CD4-positive, alpha-beta T cell treated with Interferon alpha-2 for 1 hour (primary cell): ENCODE results near the gene ENTPD8.

Experiments
- DNase-seq, 2 donors: peaks; one replicate each; pipeline ENCODE4 v3.0.0-alpha.2; 2020 to 2022

ENTPD8 gene

DNA sequence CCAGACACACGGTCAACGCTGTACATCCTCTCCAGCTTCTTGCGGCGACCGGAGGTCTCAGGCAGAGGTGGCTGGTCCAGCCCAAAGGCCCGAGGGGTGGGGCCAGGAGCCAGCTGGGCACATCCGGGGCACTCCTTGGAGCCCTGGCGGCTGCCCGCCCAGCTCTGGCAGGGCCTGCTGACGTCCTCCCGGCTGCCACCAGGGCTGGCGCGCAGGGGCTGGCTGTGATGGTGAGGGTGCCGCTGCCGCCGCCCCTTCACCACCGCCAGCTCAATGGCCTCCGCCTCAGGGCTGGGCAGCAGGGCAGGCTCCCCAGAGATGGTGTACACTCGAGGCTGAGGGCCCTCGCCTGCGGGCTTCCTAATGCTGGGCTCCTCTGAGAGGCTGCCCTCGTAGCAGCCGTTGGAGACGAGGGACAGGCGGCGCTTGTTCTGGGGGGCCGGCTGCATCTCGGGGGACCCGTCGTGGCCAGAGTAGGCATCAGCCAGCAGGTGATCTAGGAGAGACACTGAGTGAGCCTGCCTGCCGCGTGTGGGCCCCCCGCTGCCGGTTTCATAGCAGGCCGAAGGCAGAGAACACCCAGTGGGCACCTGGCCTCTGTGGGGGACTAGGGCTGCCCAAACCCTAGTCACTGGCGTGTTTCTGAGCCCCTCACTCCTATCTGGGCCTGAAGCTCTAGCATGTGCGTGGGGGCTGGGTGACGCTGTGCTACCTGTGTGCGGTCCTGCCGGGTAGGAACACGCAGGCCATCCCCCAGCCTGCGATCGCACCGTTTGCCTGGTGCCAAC is 16.4 kb upstream of the ENTPD8 start:
- no peak for DNase-seq

GRCh38 chr9:137456864-137457405 is 15.8 kb upstream of the ENTPD8 start:
- no peak for DNase-seq

DNA sequence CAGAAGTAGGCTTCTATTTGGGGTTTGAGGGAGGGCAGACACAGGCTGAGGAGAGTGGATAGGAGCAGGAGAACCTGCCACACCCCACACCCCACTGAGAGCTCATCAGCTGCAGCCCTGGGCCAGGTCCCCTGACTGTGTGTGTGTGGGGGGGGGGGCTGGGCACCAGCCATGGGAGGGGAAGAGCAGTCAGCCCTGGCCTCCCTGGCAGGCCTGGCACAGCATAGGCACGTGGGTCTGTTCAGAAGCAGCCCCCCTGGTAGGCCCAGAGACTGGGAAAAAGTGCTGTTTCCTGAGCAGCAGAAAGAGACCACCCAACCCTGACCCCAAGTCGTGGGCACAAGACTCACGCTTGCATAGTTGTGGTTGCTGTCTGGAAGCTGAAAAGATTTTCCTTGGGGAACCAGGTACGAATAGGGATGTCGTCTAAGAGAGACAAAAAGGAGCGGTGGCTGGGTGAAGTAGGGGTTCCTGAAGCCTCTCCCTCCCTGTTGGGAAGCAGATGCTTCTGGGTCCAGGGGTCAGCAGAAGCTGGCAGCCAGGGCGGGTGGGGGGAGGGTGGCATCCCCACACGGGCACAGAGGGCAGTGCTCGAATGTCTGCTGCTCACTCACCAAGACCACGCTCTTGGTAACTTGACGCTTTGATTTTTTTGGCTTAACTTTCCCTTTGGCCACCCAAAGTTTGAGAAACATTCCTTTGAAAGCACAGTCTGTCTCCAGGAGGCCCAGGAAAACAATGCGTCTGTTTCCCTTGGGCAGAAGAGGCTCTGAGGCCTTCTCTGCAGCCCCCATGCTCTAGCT is 15.1 kb upstream of the ENTPD8 start:
- DNase-seq, result no peak

DNA sequence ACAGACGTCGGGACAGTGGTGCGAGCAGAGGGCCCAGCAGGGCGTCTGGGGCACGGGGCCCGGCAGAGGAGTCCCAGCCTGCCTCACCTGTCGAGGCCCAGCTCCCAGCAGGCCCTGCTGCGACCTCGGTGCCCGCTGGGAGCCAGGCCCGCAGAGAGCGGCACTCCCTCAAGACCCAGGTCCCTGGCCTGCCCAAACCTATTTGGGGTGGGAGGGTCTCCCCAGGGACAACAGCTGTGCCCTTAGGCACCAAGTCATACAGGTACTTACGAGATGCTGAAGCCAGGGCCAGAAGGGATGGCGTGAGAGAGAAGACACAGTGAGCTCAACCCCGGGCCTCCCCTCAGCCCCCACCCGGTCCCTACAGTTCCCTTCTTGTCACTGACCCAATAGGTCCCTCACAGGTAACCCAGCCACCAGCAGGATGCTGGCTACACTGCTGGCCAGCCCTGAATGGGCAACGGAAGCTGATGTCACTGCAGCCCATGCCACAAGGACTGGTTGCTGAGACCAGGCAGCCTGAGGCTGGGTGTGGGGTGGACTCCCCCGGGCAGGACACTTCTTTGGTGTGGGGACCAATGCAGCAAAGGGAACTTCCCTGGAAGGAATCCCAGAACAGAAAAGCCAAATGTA is 14.3 kb upstream of the ENTPD8 start:
- DNase-seq, result no peak

DNA sequence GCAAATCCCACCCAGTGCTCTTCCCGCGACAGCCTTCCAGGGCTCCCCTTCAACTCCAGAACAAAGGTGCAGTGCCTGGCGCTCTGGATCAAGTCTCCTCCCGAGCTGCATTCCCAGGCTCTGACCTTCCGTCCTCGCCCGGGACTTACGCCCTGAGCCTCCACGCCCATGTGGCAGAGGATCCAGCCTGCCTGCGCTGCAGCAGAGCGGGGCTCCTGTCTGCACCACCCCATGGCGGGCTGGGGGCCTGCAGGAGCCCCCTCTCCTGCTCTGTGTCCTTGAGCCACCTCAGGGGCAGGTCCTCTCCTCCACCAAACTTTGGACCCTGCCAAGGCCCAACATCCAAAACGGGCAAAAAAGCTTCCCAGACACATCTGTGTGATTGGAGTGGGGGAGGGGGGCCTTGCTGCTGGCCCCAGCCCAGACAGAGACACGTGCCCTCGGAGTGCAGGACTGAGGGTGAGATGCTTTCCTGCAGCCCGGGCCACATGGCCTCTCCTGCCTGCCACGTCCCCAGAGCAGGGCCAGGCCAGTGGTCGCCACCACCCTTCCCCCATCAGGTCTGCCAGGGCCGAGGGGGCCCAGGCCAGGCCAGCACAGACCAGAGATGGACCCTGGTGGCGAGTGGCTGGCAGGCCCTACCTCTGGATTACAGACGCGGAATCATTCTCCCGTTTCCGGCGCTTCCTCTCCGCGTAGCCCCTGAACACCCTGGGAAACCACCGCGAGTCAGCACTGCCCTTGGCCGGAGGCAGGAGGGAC is 13.6 kb upstream of the ENTPD8 start:
- DNase-seq, result no peak

GRCh38 chr9:137454145-137454596 is 13.0 kb upstream of the ENTPD8 start:
- peak; percentile 46 to 57 for DNase-seq

- DNase-seq, result peak; percentile 66 to 78
Measured at GRCh38 chr9:137453643-137454081, 12.5 kb upstream of the ENTPD8 start.

DNA sequence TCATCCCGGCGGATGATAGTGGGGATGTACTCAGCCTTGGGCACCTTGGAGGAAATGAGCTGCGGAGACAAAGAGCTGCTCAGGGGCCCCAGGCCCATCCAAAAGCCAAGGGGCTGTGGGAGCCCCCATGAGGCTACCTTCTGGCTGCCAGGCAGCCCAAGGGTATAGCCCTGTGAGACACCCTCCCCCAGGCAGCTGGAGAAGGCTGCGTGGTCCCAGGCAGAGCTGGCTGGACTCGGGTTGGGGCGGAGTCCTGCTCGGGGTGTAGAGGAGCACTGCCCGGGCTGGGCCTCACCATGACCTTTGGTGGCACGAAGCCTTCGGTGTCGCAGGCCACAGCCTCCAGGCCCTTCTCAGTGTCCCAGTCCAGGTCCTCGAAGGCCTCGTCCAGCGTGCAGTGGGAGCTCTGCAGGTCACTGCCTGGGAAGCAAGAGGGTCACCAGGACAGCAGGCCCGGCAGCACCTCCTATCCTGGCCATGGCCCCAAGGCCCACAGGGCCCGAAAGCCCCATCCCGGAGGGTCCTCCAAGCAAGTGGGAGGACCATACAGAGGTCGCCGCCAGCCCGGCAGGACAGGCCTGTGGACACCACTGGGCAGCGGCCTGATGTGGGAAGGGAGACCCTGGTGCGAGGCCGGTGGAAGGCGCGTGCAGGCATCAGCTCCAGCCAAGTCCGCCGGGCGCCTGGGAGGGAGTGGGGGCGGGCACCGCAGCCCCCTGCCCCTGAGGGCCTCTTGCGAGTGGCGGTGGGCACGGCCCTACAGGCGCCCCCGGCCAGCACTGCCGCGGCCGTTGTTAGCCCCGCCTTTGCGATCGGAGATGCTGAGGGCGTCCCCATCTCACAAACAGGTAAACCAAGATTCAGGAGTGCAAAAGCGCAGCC is 11.8 kb upstream of the ENTPD8 start:
- DNase-seq, result no peak

- no peak for DNase-seq
Measured at GRCh38 chr9:137452006-137452760, 11.0 kb upstream of the ENTPD8 start.

DNA sequence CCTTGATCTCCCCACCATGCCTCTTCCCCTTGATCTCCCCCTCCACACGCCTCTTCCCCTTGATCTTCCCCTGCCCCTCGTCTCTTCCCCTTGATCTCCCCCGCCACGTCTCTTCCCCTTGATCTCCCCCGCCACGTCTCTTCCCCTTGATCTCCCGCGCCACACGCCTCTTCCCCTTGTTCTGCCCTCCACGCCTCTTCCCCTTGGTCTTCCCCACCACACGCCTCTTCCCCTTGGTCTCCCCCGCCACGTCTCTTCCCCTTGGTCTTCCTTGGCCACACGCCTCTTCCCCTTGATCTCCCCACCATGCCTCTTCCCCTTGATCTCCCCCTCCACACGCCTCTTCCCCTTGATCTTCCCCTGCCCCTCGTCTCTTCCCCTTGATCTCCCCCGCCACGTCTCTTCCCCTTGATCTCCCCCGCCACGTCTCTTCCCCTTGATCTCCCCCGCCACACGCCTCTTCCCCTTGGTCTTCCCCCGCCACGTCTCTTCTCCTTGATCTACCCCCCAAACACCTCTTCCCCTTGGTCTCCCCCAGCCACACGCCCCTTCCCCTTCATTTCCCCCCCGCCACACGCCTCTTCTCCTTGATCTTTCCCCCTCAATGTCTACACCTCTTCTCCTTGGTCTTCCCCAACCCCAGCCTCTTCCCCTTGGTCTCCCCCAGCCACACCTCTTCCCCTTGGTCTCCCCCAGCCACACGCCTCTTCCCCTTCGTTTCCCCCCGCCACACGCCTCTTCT is 10.3 kb upstream of the ENTPD8 start:
- DNase-seq, result peak in 1 of 2 donors; percentile 42

- peak; percentile 58 to 79 for DNase-seq
Measured at GRCh38 chr9:137450539-137451222, 9.5 kb upstream of the ENTPD8 start.

DNA sequence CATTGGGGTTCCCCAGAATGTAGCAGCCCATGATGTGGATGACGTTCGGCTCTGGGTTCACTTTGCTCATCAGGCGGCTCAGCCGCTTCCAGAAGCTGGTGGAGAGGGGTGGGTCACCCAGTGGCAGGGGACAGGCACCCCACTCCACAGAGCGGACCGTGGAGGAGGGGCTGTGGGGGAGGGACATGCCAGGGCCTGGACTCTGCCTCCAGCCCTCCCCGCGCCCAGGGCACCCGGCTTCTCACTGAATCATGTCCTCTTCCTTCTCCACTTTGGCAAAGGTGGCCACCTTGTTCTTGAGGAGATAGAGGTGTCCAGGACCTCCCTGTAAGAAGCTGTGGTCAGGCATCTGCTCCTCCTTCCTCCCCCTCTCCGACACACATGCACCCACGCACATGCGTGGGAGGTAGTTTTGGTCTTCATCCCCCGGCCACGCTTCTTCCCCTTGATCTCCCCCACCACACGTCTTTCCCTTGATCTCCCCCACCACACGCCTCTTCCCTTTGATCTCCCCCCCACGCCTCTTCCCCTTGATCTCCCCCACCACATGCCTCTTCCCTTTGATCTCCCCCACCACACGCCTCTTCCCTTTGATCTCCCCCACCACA is 8.9 kb upstream of the ENTPD8 start:
- DNase-seq, result peak; percentile 45 to 68

- no peak for DNase-seq
Measured at GRCh38 chr9:137449081-137449844, 8.1 kb upstream of the ENTPD8 start.

GRCh38 chr9:137448602-137448962 is 7.4 kb upstream of the ENTPD8 start:
- no peak for DNase-seq

- no peak for DNase-seq
Measured at GRCh38 chr9:137447722-137448601, 6.8 kb upstream of the ENTPD8 start.

DNA sequence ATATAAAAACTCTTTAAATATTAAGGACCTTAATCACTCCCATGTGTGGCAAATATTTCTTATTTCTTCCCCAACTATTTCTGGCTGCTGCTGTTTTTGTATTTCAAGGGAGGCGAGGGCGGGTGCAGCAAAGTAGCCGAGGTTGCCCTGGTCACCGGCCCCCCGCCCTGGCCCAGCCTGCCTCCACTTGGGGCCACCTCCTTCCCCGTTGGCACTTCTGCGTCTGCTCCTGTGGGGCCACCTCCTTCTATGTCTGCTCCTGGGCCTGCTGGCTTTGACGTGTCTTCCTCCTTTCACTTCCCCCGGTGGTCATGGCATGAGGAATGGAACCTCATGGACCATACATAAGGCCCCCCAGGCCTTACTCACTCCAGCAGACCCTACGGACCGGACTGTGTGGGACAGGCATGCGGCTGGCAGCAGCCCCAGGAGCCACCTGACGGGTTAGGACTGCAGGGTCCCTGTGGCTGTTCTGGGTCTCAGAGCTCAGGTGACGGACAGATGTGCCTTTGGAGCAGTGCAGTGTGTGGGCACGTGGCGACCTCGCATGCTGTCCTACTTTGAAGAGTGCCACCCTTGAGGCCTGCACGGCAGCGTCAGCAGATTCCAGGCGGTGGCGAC is 5.8 kb upstream of the ENTPD8 start:
- peak in 1 of 2 donors; percentile 34 for DNase-seq
